Measurements from ENCODE around the gene ITSN2. TPM values are rescaled to one million over a fixed set of nuclear protein-coding genes. Genes with fewer than 3 reads are reported as not detected.

Gene ITSN2
- polyA plus RNA-seq, 1 donor from 2014 or later, result 127 TPM

DNA sequence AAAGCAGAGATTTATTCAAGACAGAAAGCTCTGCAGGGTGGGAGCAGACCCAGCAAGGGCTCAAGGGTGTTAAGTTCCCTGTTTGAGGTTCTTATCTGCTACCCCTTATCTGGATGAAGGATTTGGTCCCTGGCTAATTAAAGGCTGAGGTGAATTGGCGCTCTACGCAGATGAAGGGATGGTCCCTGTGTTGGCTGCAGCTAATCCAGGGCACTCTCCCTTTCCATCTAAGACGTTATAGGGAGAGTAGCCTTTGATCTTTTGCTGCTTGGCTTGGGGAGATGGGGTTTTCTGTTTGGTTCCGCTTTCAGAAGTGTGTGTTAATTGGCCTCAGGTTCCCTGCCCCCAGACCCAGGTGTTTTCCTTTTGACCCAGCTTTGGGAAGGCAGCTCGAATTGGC lies 168.5 kb downstream of the ITSN2 start:
- H3K27ac Mint-ChIP-seq, result peak overlapping the region in 1 of 3 donors; percentile 53
- peaks cover 1% of the 10 kb centered on the region for H3K36me3 Mint-ChIP-seq
- no peak overlapping the region for H3K4me3 Mint-ChIP-seq
- H3K4me1 Mint-ChIP-seq, result peaks cover 0 to 1% (median 0%) of the 10 kb centered on the region in 3 donors
- H3K27me3 Mint-ChIP-seq, result no peaks in the 10 kb centered on the region
- peaks cover 1 to 14% (median 7%) of the 10 kb centered on the region in 3 donors for H3K9me3 Mint-ChIP-seq

DNA sequence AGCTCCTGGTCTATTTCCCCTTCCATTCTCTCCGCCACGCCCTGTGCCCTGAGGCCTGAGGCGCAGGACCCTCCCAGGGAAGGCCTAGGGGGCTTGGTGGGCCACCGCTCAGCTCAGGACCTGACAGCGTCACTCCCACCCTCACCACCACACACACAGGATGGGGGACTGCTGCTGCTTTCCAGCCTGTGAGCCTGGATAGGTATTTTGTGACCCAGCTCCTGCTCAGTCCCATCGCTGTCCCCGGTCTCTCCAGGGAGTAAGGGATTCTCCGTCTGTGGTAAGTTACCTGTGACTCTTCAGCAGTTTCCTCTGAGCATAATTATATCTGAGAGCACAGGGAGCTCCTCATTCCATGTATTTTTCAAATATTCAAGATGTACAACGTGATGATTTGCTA lies 169.2 kb downstream of the ITSN2 start:
- H3K36me3 Mint-ChIP-seq, result peaks cover 1% of the 10 kb centered on the region
- H3K4me1 Mint-ChIP-seq, result peaks cover 0 to 1% (median 0%) of the 10 kb centered on the region in 3 donors
- no peak overlapping the region for H3K27ac Mint-ChIP-seq
- H3K27me3 Mint-ChIP-seq, result no peaks in the 10 kb centered on the region
- no peak overlapping the region for H3K4me3 Mint-ChIP-seq
- peaks cover 1 to 14% (median 7%) of the 10 kb centered on the region in 3 donors for H3K9me3 Mint-ChIP-seq

GRCh38 chr2:24190503-24190902 lies 169.8 kb downstream of the ITSN2 start:
- peaks cover 1 to 14% (median 6%) of the 10 kb centered on the region in 3 donors for H3K9me3 Mint-ChIP-seq
- H3K4me3 Mint-ChIP-seq, result no peak overlapping the region
- peaks cover 1% of the 10 kb centered on the region for H3K36me3 Mint-ChIP-seq
- H3K4me1 Mint-ChIP-seq, result peaks cover 0 to 1% (median 0%) of the 10 kb centered on the region in 3 donors
- H3K27me3 Mint-ChIP-seq, result no peaks in the 10 kb centered on the region
- H3K27ac Mint-ChIP-seq, result no peak overlapping the region

- Mint-ChIP-seq H3K27ac (no peak overlapping the region), H3K9me3 (peaks cover 1 to 14% (median 3%) of the 10 kb centered on the region in 3 donors), H3K4me1 (peaks cover 0 to 1% (median 0%) of the 10 kb centered on the region in 3 donors), H3K36me3 (peaks cover 1% of the 10 kb centered on the region), H3K27me3 (no peaks in the 10 kb centered on the region), H3K4me3 (no peak overlapping the region)
Observed at GRCh38 chr2:24189551-24189950, 170.8 kb downstream of the ITSN2 start.

DNA sequence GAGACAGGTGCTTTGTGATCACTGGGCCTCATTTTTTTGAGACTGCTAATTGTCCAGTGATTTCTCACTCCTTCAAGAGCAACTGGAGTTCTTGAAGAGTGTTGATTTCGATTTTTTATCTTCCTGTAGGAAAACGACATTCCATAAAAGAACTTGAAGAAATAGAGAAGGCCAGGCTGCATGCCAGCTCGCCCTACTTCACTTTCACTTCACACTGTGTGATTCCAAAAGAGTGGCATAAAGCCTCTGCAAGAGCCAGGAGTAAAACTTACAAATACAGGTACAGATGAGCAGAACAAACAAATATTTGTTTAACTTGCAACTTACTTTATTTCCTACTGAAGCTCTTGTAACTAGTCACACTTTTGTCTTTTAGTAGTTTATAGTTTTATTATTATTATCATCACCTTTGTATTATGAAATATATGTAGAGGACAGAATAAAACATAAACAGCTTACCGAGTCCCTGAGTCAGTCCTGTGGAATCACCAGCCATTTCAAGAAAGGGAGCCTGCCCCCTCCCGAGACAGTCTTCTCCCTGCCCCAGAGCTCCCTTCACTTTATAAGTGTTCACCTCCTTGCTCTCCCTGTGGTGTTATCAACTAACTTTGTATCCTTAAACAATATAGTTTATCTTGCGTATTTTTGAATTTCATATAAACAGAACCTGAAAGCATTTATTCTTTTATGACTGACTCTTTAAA lies 176.8 kb downstream of the ITSN2 start:
- H3K27me3 Mint-ChIP-seq, result no peaks in the 10 kb centered on the region
- peaks cover 0 to 1% (median 0%) of the 10 kb centered on the region in 3 donors for H3K4me1 Mint-ChIP-seq
- H3K4me3 Mint-ChIP-seq, result no peak overlapping the region
- H3K27ac Mint-ChIP-seq, result no peak overlapping the region
- peaks cover 5% of the 10 kb centered on the region for H3K36me3 Mint-ChIP-seq
- H3K9me3 Mint-ChIP-seq, result peaks cover 1 to 11% (median 3%) of the 10 kb centered on the region in 3 donors

- H3K27me3 Mint-ChIP-seq, result no peaks in the 10 kb centered on the region
- H3K4me1 Mint-ChIP-seq, result peaks cover 0 to 1% (median 0%) of the 10 kb centered on the region in 3 donors
- no peak overlapping the region for H3K27ac Mint-ChIP-seq
- no peak overlapping the region for H3K4me3 Mint-ChIP-seq
- peaks cover 5% of the 10 kb centered on the region for H3K36me3 Mint-ChIP-seq
- peaks cover 0 to 6% (median 2%) of the 10 kb centered on the region in 3 donors for H3K9me3 Mint-ChIP-seq
Observed at GRCh38 chr2:24182507-24182906, 177.8 kb downstream of the ITSN2 start.

GRCh38 chr2:24181849-24182248 lies 178.5 kb downstream of the ITSN2 start:
- H3K27ac Mint-ChIP-seq, result no peak overlapping the region
- peaks cover 0 to under 1% (median 0%) of the 10 kb centered on the region in 3 donors for H3K9me3 Mint-ChIP-seq
- no peak overlapping the region for H3K4me3 Mint-ChIP-seq
- peaks cover 4% of the 10 kb centered on the region for H3K36me3 Mint-ChIP-seq
- no peaks in the 10 kb centered on the region for H3K4me1 Mint-ChIP-seq
- H3K27me3 Mint-ChIP-seq, result no peaks in the 10 kb centered on the region

DNA sequence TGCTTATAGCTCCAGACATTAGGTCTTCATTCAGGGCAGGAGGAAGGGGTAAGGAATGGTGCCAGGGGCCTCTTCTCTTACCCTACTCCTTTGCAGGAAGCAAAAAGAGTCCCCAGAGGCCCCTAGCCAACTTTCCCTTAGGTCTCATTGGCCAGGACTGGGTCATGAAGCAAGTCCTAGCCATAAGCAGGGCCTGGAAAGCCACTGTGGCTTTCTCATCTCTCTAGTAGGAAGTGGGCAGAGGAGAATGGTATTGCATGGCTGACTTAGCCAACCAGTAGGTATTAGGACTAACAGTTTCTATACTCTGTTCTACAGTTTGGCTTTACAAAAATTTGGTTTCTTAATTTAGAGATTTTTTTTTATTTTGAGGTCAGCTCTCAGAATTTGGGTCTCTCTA lies 180.7 kb downstream of the ITSN2 start:
- Mint-ChIP-seq H3K27ac (peak overlapping the region in 1 of 3 donors; percentile 87), H3K36me3 (peaks cover 4% of the 10 kb centered on the region)

GRCh38 chr2:24176326-24176725 lies 184.0 kb downstream of the ITSN2 start:
- H3K4me1 Mint-ChIP-seq, result no peaks in the 10 kb centered on the region
- peaks cover 0 to 3% (median 0%) of the 10 kb centered on the region in 3 donors for H3K9me3 Mint-ChIP-seq
- no peak overlapping the region for H3K4me3 Mint-ChIP-seq
- no peak overlapping the region for H3K27ac Mint-ChIP-seq
- no peaks in the 10 kb centered on the region for H3K27me3 Mint-ChIP-seq
- H3K36me3 Mint-ChIP-seq, result peaks cover 6% of the 10 kb centered on the region

More for the DNA sequence above, 180.7 kb downstream of the ITSN2 start:
- Mint-ChIP-seq H3K4me1 (no peaks in the 10 kb centered on the region), H3K9me3 (no peaks in the 10 kb centered on the region), H3K27me3 (no peaks in the 10 kb centered on the region), H3K4me3 (no peak overlapping the region)

GRCh38 chr2:24175631-24176187 lies 184.6 kb downstream of the ITSN2 start:
- no peaks in the 10 kb centered on the region for H3K27me3 Mint-ChIP-seq
- H3K27ac Mint-ChIP-seq, result no peak overlapping the region
- H3K4me3 Mint-ChIP-seq, result no peak overlapping the region
- peaks cover 6% of the 10 kb centered on the region for H3K36me3 Mint-ChIP-seq
- H3K9me3 Mint-ChIP-seq, result peaks cover 0 to 3% (median 0%) of the 10 kb centered on the region in 3 donors
- no peaks in the 10 kb centered on the region for H3K4me1 Mint-ChIP-seq

- Mint-ChIP-seq H3K4me1 (no peaks in the 10 kb centered on the region), H3K36me3 (peaks cover 4% of the 10 kb centered on the region), H3K27ac (no peak within 1 kb of the TSS), H3K4me3 (peak within 1 kb of the TSS in 1 of 4 donors; percentile 14), H3K9me3 (peaks cover 0 to 3% (median 0%) of the 10 kb centered on the region in 3 donors), H3K27me3 (no peaks in the 10 kb centered on the region)
Observed at GRCh38 chr2:24174851-24175277, 185.5 kb downstream of the ITSN2 start, which contains the start of gene FAM228A. TSS of gene FAM228A (plus strand) at chr2:24175053. CDS start at chr2:24175481, 428 bp downstream.

GRCh38 chr2:24169023-24169422 lies 191.3 kb downstream of the ITSN2 start:
- H3K4me1 Mint-ChIP-seq, result peaks cover 5 to 6% (median 5%) of the 10 kb centered on the region in 3 donors
- H3K36me3 Mint-ChIP-seq, result peaks cover 5% of the 10 kb centered on the region
- peaks cover 0 to 2% (median 0%) of the 10 kb centered on the region in 3 donors for H3K9me3 Mint-ChIP-seq
- no peak overlapping the region for H3K4me3 Mint-ChIP-seq
- peaks cover 1% of the 10 kb centered on the region for H3K27me3 Mint-ChIP-seq
- H3K27ac Mint-ChIP-seq, result peak overlapping the region in 1 of 3 donors; percentile 11

DNA sequence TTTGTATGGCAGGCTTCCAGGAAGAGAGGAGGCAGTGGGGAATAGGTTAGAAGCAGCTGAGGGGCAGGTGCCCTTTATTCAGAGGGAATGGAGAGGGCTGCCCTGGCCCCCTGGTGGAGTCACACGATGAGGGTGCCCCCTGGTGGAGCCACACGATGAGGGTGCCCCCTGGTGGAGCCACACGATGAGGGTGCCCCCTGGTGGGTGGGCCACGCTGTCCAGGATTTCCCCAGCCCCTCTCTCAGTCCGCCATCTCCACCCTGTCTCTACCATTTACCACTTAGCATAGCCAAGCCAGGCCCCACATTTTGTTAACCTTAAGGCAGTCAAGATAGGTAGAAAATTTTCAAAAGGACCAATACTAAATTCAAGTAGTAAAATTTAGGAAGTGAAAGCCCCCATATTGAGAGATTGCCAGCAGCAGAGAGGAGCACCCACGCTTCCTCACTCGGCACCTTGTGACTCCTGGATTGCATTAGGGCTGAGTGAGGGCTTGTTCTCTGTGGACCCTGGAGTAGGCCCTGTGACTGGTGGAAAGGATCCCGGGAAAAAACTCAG lies 195.8 kb downstream of the ITSN2 start:
- peak overlapping the region in 2 of 3 donors; percentile 19 to 86 for H3K27ac Mint-ChIP-seq
- peak overlapping the region in 2 of 4 donors; percentile 77 to 80 for H3K4me3 Mint-ChIP-seq

GRCh38 chr2:24163601-24164000 lies 196.7 kb downstream of the ITSN2 start:
- H3K36me3 Mint-ChIP-seq, result peaks cover 6% of the 10 kb centered on the region
- H3K9me3 Mint-ChIP-seq, result peaks cover 0 to 4% (median 2%) of the 10 kb centered on the region in 3 donors
- H3K27ac Mint-ChIP-seq, result no peak overlapping the region
- H3K4me3 Mint-ChIP-seq, result no peak overlapping the region
- peaks cover 5 to 10% (median 5%) of the 10 kb centered on the region in 3 donors for H3K4me1 Mint-ChIP-seq
- peaks cover 1% of the 10 kb centered on the region for H3K27me3 Mint-ChIP-seq

More for the DNA sequence above, 195.8 kb downstream of the ITSN2 start:
- Mint-ChIP-seq H3K27me3 (peaks cover 1% of the 10 kb centered on the region), H3K9me3 (peaks cover 0 to 4% (median 2%) of the 10 kb centered on the region in 3 donors), H3K4me1 (peaks cover 5 to 10% (median 5%) of the 10 kb centered on the region in 3 donors), H3K36me3 (peaks cover 4% of the 10 kb centered on the region)

DNA sequence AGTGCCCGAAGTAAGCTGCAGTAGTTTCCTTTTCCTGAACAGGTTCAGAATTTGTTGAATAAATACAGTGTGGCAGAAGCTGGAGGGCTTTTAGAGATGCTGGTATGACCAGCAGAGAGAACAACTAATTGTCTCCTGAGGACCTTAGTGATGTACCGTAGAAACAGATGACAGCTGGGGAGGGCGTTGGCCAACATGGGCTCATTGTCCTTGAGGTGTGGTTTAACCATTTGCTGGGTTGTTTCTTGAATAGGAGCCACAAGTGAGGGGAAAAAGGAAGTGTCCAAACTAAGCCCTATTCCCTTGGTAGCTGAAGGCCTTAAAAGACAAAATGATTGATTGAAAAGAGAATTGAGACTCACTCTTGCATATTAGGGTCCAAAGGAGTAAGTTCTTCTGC lies 197.2 kb downstream of the ITSN2 start:
- no peak overlapping the region for H3K4me3 Mint-ChIP-seq
- peaks cover 5 to 10% (median 5%) of the 10 kb centered on the region in 3 donors for H3K4me1 Mint-ChIP-seq
- peaks cover 5% of the 10 kb centered on the region for H3K36me3 Mint-ChIP-seq
- H3K27ac Mint-ChIP-seq, result peak overlapping the region in 1 of 3 donors; percentile 39
- peaks cover 0 to 4% (median 2%) of the 10 kb centered on the region in 3 donors for H3K9me3 Mint-ChIP-seq
- peaks cover 1% of the 10 kb centered on the region for H3K27me3 Mint-ChIP-seq
